AG04449 (cell line): ENCODE measurements around the gene C10orf67.
"Not testable (repeated sequence)": the region's sequence is repeated elsewhere in the genome, so short reads cannot be mapped to it uniquely, and the experiment has no call there.

Source experiments
- CTCF ChIA-PET: fragments of 350-600 bp; formaldehyde crosslinking; extraction: SDS; loops from one replicate; lab custom pipeline; 2021; ENCODE audit warnings: antibody characterized with exemption; lab: Yijun Ruan, JAX
- POLR2A ChIA-PET: fragments of 400-600, 350-600 bp; formaldehyde crosslinking; extraction: SDS; loops from one replicate; lab custom pipeline; 2020; ENCODE audit warnings: antibody characterized with exemption, inconsistent platforms; lab: Yijun Ruan, JAX
- DNase-seq: peaks from one replicate; pipeline ENCODE4 v3.0.0-alpha.2; 2010; ENCODE audit warnings: low read depth, low spot score
- H3K4me3 ChIP-seq: 2 replicates; pipeline ENCODE4 v1.5.1; 2011; ENCODE audit warnings: low read depth, mild to moderate bottlenecking, control low read depth, low read length
- CTCF ChIP-seq: IDR thresholded peaks from one replicate; pipeline ENCODE4 v1.5.1; 2011; ENCODE audit warnings: mild to moderate bottlenecking, moderate library complexity, low read length, control low read depth, inconsistent platforms; ENCODE audit not compliant: insufficient read depth; ENCODE audit errors: missing control alignments

The C10orf67 gene

DNA sequence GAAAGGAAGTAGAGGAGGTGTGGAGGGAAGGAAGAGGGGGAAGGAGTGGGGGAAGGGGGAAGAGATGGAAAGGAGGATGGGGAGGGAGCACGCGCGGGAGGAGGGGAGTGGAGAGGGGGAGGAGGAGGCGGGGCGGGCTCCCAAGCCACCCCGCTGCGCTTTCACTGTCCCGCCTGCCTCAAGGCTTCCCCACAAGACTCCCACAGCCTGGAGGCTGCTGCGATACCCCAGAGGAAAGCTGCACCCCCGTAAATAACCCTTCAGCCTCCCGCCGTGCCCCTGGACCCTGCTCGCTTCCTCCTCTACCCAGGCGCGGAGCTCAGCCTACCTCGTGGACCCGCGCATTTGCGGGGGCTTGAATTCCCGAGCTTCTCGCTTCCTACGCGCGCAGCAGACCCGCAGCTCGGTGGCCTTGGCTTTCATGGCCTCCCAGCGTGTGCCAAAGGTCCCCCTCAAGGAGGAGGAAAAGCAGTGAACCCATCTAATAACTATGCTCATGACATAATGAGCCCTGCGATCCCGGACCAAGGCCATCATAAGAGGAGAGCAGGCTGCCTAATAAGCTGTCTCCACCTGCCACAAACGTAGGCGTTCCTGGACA lies at the start of gene C10orf67:
Gene C10orf67 (minus strand): TSS at position 557 of the 601 bp plus-strand sequence. CDS start 23 bp downstream, at position 534.
- no peak for DNase-seq
- ChIA-PET CTCF (no interaction called here), POLR2A (no interaction called here)
- peak within 1 kb of the TSS; percentile 61 for H3K4me3 ChIP-seq
- TF ChIP-seq CTCF: no peak

GRCh38 chr10:23391821-23392220 lies 47.2 kb upstream of the C10orf67 start:
- CTCF ChIA-PET: interaction anchor here (1.2 kb wide), 1 partner anchor 11 kb away, joined by 4 read pairs; no protein-coding TSS in a partner anchor
- POLR2A ChIA-PET: interaction anchor here (0.6 kb wide), 1 partner anchor 293 kb away, joined by 3 read pairs; no protein-coding TSS in a partner anchor
- TF ChIP-seq CTCF: no peak
- H3K4me3 ChIP-seq: no peak overlapping the region
- no peak for DNase-seq

- no peak for TF ChIP-seq CTCF
- no peak overlapping the region for H3K4me3 ChIP-seq
- no peak for DNase-seq
- ChIA-PET CTCF (interaction anchor here (1.2 kb wide), 1 partner anchor 12 kb away, joined by 4 read pairs; no protein-coding TSS in a partner anchor), POLR2A (no interaction called here)
These were observed 46.2 kb upstream of the C10orf67 start for GRCh38 chr10:23390809-23391208.

DNA sequence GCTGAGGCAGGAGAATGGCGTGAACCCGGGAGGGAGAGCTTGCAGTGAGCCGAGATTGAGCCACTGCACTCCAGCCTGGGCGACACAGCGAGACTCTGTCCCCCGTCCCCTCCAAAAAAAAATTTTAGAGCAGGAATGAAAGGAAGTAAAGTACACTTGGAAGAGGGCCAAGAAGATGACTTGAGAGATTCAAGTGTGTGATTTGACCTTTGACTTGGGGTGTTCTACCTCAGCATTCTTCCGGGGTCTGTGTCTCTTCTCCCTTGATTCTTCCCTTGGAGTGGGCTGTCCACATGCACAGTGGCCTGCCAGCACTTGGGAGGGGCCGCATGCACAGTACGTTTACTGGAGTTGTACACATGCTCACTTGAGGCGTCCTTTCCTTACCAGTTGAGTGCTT lies 45.8 kb upstream of the C10orf67 start:
- H3K4me3 ChIP-seq, DNase-seq, POLR2A ChIA-PET, CTCF ChIA-PET: not testable (repeated sequence)

GRCh38 chr10:23387516-23387915 lies 42.9 kb upstream of the C10orf67 start:
- DNase-seq, H3K4me3 ChIP-seq, POLR2A ChIA-PET, CTCF ChIA-PET: not testable (repeated sequence)

DNA sequence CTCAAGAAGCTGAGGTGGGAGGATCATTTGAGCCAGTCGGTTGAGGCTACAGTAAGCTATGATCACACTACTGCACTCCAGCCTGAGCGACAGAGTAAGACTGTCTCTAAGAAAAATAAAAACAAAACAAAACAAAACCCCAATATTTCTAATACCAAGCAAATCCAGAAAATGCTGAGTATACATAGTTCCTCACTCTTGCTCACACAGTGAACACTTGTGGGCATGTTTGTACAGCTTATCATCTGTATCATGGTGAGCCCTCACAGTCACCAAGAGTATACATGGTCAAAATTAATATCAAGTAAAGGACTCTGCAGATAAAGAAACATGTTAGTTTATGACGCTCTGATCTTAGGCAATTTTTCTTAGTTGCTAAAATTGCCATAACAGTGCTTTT lies 41.5 kb upstream of the C10orf67 start:
- POLR2A ChIA-PET: no interaction called here
- CTCF ChIA-PET: no interaction called here
- TF ChIP-seq CTCF: no peak
- DNase-seq: no peak
- no peak overlapping the region for H3K4me3 ChIP-seq

- CTCF ChIA-PET: interaction anchor here (1.1 kb wide), 1 partner anchor 23 kb away, joined by 3 read pairs; no protein-coding TSS in a partner anchor
- no peak for TF ChIP-seq CTCF
- DNase-seq: peak; percentile 64
- POLR2A ChIA-PET: no interaction called here
- H3K4me3 ChIP-seq: no peak overlapping the region
These were observed 39.8 kb upstream of the C10orf67 start for GRCh38 chr10:23384364-23384763.
